Measurements from ENCODE around the gene WRNIP1.
"Not testable (repeated sequence)": the region's sequence is repeated elsewhere in the genome, so short reads cannot be mapped to it uniquely, and the experiment has no call there.

Gene WRNIP1

GRCh38 chr6:2790588-2791449 is 25.6 kb downstream of the WRNIP1 start:
- peak; percentile 63 to 73 for DNase-seq

DNA sequence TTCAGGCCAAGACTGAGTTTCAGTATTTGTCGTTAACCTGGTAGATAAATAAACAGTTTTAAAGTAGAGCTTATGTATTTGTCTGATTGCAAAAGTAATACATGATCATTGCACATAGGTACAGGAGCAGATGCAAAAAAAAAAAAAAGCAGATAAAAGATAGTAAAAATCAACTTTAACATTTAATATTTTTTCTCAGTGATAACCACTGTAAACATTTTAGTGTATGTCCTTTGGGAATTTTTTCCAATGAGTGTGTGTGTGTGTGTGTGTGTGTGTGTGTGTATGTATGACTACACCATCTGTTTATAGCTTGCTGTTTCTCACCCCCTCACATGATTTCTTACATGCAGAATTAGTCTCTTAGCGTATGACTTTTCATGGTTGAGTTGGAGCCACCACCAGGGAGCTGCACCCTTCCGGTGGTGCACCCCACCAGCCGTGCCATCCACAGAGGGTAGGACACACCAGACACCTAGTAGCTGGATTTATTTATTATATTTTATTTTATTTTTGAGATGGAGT is 26.3 kb downstream of the WRNIP1 start:
- DNase-seq, result no peak

DNA sequence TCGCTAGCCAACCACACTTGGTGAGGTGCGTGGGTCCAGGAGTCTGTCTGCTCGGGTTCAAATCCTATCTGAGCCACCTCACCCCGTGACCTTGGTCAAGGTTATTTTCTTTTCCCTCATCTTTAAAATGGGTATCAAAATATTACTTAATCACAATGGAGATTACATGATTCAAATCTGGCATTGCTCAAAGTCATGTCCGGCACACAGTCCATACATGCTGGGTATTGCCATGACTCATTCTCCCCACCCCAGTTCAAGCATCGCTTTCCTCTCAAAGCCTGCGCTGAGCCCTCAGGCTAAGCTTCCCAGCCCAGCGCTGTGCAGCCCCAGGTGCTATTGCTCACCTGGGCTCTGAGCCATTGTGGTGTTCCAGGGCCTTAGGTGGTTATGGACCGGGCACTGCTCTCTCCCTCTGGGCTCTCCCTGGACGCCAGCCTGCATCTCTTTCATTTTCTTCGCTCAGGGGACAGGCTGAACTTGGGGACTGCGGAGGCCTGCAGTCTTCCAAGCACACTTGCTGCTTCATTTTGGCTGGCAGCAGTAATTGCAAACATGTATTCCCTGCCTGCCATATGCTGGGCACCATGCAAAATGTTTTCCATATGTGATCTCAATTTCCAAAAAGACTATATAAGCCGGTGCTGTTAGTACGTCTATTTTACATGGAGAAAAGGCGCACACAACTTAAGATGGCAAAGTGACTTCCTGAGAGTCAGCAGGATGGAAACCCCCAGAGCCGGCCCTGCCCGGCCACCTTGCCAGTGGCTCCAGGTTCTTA is 27.3 kb downstream of the WRNIP1 start:
- no peak for DNase-seq

DNA sequence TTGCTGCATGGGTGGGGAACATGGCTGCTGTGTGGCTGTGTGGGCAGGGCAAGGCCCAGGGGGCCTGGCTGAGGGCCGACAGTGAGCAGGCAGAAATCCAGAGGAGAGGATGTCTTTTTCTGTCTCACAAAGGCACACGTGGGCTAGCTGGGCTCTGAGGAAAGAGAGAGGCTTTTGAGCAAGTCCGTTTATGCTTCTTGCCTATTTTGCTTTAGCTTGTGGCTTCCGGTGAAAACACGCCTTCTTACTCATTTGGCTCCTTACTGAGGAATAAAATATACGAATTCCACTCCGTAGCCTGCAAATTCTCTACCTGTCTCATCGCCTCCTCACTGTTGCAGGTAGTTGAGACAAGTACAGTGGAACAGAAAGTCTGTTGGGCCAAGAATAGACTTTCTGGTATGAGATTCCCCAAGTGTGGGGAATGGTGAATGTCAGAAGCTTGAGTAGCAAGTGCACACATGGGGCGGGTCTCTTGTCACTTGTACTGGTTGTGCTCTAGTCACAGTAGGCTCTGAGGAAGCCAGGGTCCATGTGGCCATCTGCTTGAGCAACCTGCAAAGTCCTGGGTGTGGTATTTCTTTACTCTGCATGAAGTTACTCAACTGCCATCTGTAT is 28.4 kb downstream of the WRNIP1 start:
- DNase-seq, result peak; percentile 38 to 49

DNA sequence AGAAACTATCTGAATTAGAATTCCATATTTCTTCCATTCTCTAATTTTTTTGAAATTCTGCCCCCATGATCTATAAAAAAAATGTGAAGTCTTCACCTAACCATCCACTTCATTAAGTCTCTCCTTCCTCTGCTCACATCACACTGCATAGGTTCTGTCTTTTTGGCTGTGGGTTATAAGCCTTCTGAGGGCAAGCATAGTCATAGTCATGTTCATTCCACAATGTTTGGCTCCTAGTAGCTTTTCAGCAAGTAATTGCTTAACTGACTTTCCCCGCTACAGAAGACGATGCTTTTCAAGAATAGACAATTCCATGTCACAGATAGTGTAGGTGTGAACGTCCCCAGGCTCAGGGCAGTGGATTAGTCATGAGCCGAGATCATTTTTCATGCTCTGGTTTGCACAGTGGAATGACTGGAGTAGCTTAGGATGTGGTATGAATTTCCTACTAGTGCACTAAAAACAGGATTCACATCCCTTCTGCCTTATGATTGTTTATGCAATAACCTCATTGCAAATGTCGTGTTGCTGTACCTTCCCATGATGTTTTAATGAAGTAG is 29.1 kb downstream of the WRNIP1 start:
- no peak for DNase-seq

DNA sequence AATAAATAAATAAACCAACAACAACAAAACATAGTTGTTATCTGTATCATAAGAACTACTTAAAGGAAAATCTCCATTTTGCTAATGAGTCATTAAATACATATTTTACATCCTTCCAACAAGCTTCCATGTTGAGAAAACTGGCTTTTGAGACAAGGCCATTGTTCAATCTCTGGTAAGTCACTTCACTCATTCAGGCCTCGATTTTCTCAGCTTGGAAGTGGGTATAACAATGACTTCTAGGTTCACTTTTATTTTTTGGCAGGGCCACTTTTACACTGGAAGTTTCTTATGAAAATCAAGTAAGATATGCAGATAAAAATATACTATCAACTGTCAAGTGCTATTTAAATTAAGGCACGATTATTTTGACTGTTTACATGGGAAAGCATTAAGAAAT is 30.0 kb downstream of the WRNIP1 start:
- DNase-seq, result no peak

GRCh38 chr6:2795956-2796355 is 30.8 kb downstream of the WRNIP1 start:
- no peak for DNase-seq

GRCh38 chr6:2796861-2797260 is 31.7 kb downstream of the WRNIP1 start:
- DNase-seq, result no peak

DNA sequence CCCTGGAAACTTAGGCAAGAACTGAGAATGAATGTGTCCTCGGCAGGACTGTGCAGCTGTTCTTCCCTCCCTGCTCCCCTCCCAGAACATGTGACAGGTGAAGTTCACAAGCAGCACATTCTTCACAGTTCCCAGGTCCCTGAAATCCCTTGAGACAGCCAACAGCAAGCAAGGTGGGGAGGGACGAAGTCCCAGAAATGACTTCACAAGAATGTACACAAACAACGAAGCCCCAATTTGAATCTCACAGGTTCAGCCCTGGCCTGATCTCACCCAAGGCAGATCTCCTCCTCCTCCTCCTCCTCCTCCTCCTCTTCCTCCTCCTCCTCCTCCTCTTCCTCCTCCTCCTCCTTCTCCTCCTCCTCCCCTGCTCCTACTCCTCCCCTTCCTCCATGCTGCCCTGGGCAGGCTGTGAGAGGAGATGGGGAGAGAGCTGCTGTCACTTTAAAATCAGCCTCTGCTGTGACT is 32.4 kb downstream of the WRNIP1 start:
- no peak for DNase-seq

GRCh38 chr6:2798586-2799134 is 33.5 kb downstream of the WRNIP1 start:
- no peak for DNase-seq

GRCh38 chr6:2799936-2800527 is 34.8 kb downstream of the WRNIP1 start:
- DNase-seq, result peak in 1 of 2 experiments; percentile 16

GRCh38 chr6:2800552-2801316 is 35.5 kb downstream of the WRNIP1 start:
- DNase-seq, result no peak

DNA sequence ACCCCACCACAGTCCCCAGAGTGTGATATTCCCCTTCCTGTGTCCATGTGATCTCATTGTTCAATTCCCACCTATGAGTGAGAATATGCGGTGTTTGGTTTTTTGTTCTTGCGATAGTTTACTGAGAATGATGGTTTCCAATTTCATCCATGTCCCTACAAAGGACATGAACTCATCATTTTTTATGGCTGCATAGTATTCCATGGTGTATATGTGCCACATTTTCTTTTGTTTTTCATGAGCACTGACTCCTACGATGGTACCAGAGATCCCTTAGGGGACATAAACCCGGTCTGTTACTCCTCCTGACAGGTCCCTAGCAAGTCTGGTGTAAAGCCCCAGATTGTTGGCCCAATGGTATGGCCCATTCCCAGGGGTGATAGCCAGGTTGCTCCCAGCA is 36.5 kb downstream of the WRNIP1 start:
- not testable (repeated sequence) for DNase-seq

DNA sequence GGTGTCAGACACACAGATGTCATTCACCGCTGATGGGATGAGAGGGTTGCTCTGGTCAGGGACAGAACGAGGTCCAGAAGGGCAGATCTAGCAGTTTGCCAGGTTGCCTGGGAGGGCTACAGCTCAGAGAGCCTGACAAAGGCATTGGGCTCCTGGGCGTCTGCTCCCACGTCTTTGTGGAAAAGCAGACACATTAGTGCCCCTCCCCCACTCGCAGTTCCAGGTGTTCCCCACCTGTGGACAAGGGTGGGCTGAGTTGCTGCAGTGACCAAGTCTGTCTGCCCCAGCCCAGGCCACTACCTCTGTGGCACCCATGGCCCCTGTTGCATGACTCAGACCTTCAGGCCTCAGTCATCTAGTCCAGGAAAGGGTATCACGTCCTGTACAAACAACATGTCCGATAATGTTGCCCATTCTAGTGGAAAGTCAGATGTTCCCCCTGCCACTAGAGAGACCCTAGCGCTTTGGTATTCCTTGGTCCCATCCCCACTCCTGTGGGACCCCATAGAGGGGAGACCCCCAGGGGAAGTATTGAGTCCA is 37.4 kb downstream of the WRNIP1 start:
- DNase-seq, result no peak

DNA sequence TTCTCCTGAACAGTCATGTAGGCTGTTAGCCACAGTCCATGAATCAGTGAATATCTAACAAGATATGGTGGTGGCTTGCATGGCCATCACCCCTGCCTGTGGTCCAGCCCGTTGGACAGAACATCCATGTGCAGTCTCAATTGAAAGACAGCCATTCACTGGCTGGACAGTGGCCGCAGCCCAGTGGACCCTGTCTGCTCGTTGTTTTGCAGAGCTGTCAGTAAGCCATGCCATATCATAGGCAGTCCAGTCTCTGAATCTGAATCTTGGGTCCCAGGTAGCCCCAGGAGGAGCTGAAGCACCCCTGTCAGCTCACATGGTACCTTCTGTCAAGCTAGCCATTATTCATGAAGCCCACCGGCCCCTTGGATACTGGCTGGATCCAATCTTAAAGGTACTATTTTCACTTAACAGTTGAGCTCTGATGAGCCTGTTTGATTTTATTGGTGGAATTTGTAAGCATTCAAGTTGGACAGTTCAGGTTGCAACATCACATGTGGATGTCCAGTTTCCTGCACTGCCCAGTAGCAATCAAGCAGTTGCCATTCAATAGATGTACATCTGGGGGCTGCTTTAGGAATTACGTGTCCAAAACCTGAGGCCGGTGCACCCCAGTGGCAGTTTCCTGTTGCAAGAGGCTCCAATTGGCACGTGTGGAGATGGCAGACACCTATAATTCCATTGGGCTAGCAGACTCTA is 38.7 kb downstream of the WRNIP1 start:
- no peak for DNase-seq

GRCh38 chr6:2804516-2804915 is 39.3 kb downstream of the WRNIP1 start:
- DNase-seq, result no peak

DNA sequence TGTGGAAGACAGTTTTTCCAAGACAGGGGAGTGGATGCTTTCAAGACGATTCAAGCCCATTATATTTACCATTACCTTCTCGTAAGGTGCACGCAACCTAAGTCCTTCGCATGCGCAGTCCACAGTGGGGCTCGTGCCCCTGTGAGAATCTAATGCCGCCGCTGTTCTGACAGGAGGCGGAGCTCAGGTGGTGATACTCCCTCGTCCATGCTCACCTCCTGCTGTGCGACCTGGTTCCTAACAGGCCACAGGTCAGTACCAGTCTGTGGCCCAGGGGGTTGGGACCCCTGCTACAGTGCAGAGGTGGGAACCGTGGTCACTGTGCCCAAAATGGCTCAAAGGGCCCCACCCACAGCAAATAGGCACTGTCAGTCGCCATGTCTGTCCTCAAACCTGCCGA is 39.8 kb downstream of the WRNIP1 start:
- DNase-seq, result no peak

DNA sequence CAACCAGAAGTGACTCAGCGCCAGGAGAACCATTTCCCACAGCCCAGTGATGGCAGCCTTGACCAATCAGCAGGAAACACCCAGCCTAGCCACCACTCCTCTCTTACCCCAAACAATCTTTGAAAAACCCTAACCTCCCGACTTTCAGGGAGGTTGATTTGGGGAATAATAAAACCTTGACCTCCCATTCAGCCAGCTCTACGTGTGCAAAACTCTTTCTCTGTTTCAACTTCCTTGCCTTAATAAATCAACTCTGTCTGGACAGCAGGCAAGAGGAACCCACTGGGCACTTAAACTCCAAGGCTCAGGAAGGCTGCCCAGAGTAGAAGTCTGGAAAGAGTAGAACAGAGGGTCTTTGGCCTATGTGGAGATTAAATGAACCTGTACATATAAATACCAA is 41.5 kb downstream of the WRNIP1 start:
- DNase-seq, result no peak

- DNase-seq, result no peak
These were observed 42.3 kb downstream of the WRNIP1 start for GRCh38 chr6:2807342-2808090.

DNA sequence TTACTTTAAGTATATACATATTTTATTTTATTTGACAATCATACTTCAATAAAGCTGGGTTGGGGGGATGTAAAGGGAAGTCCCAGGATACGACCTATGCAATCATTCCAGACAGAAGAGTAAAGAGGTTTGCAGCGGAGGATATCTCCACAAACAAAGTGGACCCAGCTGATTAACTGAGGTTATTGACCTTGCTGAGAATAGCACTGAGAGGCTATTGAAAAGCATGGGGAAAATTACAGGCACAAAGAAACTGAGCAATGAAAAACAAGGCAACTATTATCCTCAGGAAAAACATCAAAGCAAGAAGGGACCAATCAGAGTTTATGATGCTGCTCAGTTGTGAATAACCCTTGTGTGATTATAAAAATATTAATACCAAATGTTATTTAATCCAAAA is 43.8 kb downstream of the WRNIP1 start:
- no peak for DNase-seq

Data from activated CD4-positive, alpha-beta T cell treated with anti-CD3 and anti-CD28 coated beads, Interleukin-2, amount 50 U/mL, for 48 hours (primary cell).